Ishikawa (cell line): ENCODE results near the gene MYCL.

Experiments used
- FOXM1 ChIP-seq: IDR thresholded peaks from 2 replicates; pipeline ENCODE4 v1.6.1; 2012; ENCODE audit warnings: low read depth, borderline replicate concordance
- TAF1 ChIP-seq: IDR thresholded peaks from 2 replicates; pipeline ENCODE4 v1.6.1; 2012; ENCODE audit warnings: low read depth, mild to moderate bottlenecking

GRCh38 chr1:39892601-39893595, 8.8 kb downstream of the MYCL start:
- TF ChIP-seq TAF1 = no peak
- TF ChIP-seq FOXM1 = no peak
